ENCODE data around the gene HTR3B.
A peak's percentile ranks its signal among the peaks of the same experiment; 100 is the strongest.
"Not testable (repeated sequence)": the region's sequence is repeated elsewhere in the genome, so short reads cannot be mapped to it uniquely, and the experiment has no call there.

HTR3B gene

DNA sequence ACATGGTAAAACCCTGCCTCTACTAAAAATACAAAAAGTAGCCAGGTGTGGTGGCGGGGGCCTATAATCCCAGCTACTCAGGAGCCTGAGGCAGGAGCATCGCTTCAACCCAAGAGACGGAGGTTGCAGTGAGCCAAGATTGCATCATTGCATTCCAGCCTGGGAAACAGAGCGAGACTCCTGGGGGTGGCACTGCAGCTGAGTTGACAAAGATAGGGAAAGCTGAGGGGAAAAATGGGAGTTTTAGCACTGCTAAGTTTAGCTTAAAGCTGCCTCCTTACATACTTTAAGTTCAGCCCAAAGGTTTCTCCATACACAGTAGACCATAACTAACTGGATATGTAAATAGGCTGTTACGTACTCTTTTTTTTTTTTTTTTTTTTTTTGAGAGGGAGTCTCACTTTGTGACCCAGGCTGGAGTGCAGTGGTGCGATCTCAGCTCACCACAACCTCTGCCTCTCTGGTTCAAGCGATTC lies 20.2 kb upstream of the HTR3B start:
- peak in 3 of 58 donors; percentile 3 to 24 (median 7) for DNase-seq

DNA sequence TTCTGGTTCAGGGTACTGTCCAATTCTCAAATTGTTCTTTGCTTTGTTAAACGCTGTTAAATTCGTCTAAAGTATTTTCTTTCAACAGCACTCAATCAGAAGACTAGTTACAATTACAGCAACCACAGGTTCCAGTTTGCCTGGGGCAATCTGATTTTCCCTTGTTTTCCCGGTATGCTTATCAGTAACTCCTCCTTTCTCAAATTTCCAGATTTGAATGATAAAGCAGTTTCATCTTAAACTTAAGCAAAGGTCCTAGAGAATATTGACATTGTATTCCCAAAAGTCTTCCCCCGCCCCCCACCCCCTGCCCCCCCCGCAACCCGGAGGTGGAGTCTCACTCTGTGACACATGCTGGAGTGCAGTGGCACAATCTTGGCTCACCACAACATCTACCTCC lies 18.7 kb upstream of the HTR3B start:
- no peak for DNase-seq

DNA sequence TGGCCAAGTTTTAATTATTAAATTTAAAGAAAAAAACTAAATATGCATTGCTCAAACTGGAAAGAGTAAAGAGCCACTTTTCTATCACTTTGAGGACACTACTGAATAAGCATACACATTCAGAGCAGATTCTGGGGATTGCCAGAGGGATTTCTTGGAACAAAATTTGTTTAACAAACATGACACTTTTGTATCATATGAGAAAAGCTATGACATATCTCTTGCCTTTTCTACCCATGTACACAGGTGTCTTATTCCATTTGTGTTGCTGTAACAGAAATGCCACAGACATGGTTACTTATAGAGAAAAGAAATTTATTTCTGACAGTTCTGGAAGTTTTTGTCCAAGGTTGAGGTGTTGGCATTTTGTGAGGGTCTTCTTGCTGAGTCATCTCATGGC lies 15.7 kb upstream of the HTR3B start:
- no peak for DNase-seq

DNA sequence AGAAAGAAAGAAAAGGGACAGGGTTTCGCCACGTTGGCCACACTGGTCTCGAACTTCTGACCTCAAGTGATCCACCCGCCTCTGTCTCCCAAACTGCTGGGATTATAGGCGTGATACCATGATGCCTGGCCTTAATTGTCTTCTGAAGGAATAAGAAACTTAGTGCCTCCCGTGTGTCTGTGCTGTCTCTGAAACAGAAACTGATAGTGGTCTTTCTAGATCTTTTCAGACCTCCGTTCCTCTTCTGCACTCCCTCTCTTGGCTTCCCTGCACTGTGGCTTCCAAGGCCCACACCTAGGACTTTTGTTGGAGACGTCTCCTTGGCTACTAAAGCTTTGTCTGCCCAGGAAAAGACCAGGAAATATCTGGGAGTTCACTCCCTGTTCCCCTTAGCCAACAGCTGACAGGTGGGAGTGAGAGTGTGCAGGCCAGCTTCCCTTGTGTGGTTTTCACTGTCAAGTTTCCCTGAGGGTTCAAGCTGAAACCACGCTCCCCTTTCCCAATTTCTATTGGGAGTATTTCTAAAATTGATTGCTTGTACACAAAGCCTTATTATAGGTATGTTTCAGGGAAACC lies 10.1 kb upstream of the HTR3B start:
- no peak for DNase-seq

DNA sequence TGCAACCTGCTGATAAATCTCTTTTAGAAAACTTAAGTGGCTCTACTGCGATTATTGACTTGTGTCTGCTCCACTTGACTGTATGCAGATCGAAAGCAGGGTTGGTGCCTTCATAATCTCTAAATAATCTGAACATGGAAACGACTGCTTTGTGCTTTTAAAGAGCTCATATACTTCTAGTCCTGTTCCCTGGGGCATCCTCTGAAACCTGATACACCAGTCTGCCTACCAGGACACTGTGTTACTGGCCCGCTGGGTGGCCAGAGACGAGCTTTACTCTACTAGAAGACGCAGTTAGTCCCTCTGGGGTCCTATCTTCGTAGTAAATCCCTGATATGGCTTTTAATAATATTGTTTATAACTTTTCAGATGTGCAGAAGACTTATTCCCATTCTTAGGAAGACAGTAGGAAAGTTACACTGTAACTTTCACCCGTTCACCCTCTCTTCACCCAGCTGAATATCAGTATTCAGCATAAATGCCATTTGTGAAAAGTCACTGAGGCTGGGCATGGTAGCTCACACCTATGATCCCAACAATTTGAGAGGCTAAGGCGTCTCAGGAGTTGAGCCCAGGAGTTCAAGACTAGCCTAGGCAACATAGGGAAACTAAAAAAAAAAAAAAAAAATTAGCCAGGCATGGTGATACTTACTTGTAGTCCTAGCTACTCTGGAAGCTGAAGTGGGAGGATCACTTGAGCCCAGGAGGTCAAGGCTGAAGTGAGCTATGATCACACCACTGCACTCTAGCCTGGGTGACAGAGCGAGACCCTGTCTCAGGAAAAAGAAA lies 9.0 kb upstream of the HTR3B start:
- no peak for DNase-seq

DNA sequence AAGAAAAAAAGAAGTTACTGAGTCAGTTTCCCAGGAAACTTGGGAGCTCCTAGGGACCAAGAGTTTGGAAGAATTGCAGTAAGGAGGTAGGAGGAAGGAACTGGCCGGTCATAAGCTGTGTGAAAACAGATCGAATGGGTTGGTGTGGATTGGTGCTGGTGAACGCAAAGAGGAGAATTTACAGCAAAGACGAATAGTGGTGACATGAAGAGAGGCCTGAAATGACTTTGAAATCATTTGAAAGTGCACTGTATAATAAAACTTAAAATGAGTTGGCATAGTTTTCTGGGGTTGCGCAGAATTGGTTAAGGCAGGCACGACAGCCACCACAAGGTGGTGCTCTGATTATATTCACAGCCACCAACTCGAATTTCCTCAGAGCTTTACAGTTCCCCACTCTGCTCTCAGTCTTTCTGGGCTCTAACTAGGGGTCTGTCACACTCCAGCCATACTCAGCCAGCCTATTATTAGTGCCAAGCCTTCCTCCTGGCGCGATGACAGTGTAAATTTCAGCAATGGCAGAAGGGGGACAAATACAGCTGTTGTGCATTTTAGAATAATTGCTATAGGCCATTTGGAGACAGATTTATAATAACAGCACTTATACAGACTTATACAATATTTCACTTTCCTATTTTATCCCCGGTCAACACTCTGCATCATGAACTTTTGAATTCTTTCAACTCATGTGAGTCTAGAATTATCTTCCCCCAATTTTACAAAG lies 8.3 kb upstream of the HTR3B start:
- DNase-seq = peak in 35 of 58 donors; percentile 3 to 44 (median 14)

DNA sequence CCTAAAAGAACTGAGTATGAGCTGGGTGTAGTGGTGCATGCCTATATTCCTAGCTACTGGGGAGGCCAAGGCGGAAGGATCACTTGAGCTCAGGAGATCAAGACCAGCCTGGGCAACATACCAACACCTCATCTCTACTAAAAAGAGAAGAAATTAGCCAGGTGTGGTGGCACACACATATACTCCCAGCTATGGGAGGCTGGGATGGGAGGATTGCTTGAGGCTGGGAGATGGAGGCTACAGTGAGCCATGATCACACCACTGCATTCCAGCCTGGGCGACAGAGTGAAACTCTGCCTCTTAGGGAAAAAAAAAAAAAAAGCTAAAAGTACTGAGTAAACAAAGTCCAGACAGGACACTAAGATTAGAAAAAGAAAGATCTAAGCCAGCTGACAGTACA lies 3.5 kb upstream of the HTR3B start:
- DNase-seq = no peak

DNA sequence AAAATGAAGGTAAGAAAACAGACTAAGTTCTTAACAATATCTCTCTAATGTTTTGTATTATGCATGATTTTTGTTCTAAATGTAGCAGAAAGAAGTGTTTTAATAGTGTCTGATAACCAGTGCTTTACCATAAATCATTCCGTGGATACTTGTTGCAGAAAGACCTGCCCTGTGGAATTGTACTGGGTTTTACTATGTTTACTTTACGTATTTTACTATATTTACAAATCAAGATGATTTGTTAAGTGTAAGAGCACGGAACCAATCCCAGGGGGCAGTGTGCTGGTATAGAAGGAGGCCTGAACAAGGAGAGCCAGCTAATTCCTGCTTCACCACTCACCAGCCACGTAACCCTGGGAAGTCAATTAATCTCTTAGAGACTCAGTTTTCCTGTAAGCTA lies 1.4 kb downstream of the HTR3B start:
- DNase-seq = no peak

DNA sequence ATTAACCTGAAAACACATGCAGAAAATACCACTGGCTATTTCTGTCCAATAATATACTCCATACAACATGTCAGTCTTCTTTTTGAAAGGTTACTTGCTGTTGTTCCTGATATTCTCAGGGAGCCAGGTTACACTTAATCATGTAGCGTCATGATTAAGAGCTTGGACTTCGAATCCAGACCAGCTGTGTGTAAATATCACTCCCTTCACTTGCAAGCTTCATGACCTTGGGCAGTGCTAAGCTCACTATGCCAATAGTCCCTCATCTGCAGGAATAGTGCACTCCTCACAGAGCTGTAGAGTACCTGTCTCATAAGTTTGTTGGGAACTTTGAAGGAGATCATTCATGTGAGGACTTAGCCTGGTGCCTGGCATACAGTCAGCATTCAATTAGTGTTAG lies 1.9 kb downstream of the HTR3B start:
- DNase-seq = no peak

DNA sequence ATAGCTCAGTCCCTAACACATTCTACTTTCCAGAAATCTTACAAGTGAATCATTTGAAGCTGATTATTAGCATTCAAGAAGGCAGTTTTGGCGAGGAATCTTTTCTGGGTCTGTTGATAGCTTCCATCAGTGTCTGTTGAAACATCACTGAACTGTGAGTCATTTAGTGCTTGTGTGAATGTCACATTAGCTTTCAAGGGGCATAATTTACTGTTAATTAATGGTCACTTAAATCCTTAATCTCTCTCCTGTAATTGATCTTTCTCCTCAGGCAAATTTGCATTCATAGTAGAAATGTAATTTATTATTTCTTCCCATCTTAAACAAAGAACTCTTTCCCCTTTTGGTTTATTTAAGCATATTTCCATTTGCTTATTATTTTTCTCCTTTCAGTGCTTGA lies 2.6 kb downstream of the HTR3B start:
- DNase-seq = no peak

DNA sequence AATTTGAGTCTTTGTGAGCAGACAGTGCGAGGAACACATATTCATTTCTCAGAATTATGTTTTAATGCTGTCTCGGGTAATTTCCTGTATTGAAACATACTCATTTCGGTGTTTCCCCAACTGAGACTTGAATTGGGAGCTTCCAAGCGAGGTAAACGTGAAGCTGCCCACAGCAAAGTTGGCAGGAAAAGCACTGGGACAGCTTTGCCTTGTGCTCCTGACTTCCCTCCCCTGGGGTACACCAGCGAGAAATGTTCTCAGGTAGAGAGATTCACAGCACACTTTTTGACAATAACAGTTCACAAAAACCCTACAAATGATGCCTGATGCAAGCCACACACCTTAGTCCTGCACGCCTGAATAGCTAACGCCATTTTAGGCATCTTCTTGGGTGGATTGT lies 3.1 kb downstream of the HTR3B start:
- DNase-seq = no peak

DNA sequence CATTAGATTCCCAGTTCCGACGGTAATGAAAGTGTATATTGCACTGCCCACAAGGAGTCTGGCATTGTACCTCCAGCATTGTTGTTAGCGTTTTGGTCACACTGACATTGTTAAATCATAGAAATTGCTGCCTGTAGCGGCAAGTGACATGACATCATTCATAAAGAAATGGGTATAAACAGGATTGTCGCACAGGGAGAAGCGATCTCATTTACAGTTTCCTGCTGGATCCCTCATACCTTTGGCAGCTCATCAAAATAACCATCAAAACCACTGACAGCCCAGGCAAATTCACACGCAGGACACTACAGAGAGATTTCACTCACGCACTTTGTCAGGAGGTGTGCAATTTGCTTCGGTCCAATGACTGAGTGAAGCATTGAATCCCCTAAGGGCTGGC lies 3.5 kb downstream of the HTR3B start:
- no peak for DNase-seq

DNA sequence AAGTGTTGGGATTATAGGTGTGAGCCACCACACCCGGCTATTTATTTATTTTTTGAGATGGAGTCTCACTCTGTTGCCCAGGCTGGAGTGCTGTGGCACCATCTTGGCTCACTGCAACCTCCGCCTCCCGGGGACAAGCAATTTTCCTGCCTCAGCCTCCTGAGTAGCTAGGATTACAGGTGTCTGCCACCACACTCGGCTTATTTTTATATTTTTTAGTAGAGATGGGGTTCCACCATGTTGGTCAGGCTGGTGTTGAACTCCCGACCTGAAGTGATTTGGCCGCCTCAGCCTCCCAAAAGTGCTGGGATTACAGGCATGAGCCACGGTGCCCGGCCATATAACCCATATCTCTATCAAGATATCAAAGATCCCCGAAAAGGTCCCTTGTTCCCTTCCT lies 6.9 kb downstream of the HTR3B start:
- DNase-seq = not testable (repeated sequence)

DNA sequence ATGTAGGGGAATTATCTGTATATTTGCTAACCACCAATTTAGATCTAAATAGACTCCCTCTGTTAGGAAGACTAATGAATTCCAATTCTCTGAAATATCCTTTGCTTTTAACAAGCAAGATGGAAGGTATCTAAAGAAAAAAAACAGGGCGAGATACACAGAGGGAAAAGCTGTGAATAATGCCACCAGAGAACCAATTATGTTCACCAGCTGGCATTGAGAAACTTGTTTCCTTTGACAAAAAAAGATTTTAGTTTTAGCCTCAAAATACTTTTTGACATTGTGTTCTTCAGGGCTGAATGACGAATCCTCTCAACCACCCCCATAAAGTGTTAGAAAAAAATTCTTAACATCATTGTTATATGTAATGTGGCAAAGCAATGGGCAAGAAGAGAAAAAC lies 19.0 kb downstream of the HTR3B start:
- peak in 2 of 58 donors; percentile 27 to 45 for DNase-seq

DNA sequence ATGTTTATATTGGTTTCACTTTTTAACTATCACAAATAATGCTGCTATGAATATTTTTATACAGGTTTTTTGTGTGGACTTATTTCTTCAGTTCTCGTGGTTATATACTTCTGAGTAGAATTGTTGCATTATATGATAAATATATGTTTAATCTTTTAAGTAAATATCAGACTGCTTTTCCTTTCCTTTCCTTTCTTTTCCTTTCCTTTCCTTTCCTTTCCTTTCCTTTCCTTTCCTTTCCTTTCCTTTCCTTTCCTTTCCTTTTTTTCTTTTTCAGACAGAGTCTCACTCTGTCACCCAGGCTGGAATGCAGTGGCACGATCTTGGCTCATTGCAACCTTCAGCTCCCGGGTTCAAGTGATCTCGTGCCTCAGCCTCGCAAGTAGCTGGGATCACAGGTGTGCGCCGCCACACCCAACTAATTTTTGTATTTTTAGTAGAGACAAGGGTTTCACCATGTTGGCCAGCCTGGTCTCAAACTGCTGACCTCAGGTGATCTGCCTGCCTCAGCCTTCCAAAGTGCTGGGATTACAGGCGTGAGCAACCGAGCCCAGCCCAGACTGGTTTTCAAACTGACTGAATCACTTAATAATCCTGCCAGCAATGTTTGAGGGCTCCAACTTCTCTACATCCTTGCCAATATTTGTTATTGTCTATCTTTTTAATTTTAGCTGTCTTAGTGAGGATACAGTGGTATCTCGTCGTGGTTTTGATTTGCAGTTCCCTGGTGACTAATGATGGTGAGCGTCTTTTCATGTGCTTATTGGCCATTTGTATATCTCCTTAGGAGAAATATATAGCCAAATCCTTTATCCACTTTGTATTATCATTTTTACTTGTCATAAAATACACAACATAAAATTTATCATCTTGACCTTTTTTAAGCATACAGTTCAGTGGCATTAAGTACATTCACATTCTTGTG lies 21.9 kb downstream of the HTR3B start:
- no peak for DNase-seq

DNA sequence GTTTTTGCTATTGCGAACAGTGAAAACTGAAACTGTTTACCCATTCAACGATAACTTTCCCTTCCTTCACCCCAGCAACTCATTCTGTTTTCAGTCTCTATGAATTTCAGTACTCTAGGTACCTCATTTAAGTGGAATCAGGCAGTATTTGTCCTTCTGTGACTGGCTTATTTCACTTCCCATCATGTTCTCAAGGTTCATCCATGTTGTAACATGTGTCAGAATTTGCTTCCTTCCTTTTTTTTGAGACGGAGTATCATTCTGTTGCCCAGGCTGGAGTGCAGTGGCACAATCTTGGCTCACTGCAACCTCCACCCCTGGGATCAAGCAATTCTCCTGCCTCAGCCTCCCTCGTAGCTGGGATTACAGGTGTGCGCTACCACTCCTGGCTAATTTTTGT lies 23.7 kb downstream of the HTR3B start:
- DNase-seq = no peak

DNA sequence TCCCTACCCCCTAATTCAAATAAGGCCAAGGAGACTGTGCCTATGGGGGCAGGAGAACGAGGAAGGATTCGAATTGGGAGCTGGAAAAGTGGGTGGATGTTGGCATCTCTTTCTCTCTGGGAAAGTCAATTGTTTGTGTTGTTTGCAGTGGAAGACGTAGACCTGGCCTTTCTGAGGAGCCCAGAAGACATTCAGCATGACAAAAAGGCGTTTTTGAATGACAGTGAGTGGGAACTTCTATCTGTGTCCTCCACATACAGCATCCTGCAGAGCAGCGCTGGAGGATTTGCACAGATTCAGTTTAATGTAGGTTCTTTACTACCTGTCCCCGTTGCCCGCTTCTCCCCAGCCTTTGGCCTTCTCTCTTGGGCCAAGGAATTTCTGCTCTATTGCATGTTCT lies 28.2 kb downstream of the HTR3B start:
- peak in 2 of 58 donors; percentile 19 to 25 for DNase-seq

DNA sequence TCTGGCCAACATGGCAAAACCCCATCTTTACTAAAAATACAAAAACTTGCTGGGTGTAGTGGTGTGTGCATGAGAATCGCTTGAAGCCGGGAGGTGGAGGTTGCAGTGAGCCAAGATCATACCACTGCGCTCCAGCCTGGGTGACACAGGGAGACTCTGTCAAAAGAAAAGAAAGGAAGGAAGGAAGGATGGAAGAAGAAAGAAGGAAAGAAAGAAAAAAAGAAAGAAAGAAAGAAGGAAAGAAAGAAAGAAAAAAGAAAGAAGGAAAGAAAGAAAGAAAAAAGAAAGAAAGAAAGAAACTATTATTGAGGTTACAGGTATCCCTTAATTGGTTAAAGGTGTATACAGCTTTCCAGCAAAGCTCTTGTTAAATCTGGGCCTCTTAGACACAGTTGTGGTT lies 29.6 kb downstream of the HTR3B start:
- DNase-seq = not testable (repeated sequence)

DNA sequence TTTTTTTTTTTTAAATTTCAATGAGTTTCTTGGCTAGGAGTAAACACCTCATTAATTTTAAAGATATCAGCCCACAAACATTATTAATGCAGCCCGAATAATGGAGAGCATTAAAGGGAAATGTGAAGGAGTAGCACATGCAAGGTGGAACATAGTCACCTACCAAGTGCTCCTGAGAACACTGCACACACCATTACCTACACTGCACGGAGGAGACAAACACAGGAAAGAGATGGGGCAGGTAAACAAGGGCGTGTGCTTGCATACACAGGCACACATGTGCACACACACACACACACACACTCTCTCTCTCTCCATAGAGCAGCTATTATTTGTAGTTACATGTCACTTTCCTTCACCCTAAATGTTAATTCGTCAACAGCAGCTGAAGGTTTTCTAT lies 30.2 kb downstream of the HTR3B start:
- no peak for DNase-seq

DNA sequence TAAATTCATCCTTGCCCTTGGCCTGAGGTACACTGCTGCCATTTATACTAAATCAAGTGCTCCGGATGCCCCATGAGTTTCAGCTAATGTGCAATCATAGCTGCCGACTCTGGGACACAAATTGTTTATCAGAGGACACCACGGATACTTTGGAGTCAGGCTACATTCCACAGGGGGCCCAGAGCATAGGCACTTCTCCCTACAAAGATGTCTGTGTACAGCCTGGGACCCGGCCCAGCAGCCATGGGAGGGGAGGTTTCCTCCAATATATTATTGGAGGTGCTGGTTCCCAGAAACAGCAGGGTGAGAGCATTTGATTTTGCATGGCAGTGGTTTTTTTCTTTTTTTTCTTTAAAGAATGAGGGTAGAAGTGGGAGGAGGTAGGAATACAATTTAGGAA lies 31.3 kb downstream of the HTR3B start:
- peak in 1 of 58 donors; percentile 55 for DNase-seq

DNA sequence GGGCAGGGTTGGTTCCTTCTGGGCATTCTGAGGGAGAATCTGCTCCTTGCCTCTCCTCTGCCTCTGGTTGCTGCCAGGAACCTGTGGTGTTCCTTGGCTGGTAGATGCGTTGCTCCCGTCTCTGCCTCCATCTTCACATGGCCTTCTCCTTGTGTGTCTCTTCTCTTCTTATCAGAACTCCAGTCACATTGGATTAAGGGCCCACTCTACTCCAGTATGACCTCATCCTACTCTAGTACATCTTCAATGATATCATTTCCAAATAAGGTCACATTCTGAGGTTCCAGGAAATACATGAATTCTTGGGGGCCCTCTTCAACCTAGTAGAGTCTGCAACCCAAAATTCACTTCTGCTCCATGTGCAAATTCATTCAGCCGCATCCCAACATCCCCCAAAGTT lies 33.3 kb downstream of the HTR3B start:
- DNase-seq = no peak

Measured in anterior cingulate cortex (tissue), 58 donors.